DMS 273 (cell line): Measurements from ENCODE around the gene IL13.

Experiments used
- DNase-seq: peaks from one replicate; lab custom pipeline; 2025; ENCODE audit not compliant: unreplicated experiment; lab: John Stamatoyannopoulos, UW

The IL13 gene

DNA sequence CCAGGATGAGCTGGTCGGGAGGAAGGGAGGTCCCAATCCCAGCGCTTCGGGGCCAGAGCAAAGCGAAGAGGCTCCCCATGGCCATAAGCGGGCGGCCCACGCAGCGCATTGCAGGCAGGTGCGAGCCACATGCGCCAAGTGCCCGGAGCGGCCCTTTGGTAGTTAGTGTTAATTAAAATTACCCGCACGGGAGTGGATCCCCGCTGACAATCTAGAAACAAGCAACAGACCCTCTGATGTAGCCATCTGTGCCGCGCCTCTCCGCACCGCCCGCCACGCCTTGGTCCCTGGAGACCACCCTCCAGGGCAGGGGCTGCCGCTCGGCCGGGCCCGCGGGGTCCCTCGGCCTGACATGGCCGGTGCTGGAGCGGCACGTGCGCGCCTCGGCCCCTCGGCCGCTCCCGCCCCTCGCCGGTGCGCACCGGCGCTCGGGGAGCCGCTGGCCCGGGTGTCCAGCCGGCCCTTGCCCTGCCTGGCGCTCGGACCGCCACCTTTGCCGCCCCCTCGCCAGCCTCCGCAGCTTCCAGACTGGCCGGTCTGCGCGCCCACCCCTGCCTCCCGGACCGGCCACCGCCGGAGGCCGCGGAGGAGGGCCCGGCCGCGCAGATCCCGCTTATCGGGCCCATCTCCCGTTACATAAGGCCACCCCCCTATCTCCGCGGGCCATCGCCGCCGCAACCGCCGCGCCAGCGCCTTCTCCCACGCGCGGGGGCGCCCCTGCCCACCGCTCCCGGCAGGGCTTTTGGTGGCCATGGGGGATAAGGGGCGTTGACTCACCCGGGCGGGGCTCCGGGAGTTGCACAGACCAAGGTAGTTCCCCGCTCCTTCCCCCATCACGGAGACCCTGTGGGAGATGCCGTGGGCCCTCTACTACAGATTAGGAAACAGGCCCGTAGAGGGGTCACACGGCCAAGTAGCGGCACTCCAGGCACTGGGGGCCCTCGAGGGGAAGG, 1.9 kb upstream of the IL13 start:
- DNase-seq = peak; percentile 56

DNA sequence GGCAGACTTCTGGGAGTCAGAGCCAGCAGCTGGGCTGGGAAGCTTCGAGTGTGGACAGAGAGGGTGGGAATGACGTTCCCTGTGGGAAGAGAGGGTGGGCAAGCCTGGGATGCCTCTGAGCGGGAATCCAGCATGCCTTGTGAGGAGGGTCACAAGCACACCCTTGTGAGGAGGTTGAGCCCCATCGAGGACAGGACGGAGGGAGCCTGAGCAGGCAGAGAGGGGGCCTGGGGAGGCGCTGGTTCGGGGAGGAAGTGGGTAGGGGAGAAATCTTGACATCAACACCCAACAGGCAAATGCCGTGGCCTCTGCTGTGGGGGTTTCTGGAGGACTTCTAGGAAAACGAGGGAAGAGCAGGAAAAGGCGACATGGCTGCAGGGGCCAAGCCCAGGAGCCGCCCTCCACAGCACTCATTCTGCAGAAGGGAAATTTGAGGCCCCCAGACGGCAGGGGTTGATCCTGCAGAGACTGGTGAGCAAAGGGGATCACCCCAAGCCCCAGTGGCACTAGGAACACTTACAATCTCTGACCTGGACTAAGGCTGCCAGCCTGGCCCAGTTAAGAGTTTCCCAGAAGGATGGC, 1.1 kb upstream of the IL13 start:
- DNase-seq = no peak

DNA sequence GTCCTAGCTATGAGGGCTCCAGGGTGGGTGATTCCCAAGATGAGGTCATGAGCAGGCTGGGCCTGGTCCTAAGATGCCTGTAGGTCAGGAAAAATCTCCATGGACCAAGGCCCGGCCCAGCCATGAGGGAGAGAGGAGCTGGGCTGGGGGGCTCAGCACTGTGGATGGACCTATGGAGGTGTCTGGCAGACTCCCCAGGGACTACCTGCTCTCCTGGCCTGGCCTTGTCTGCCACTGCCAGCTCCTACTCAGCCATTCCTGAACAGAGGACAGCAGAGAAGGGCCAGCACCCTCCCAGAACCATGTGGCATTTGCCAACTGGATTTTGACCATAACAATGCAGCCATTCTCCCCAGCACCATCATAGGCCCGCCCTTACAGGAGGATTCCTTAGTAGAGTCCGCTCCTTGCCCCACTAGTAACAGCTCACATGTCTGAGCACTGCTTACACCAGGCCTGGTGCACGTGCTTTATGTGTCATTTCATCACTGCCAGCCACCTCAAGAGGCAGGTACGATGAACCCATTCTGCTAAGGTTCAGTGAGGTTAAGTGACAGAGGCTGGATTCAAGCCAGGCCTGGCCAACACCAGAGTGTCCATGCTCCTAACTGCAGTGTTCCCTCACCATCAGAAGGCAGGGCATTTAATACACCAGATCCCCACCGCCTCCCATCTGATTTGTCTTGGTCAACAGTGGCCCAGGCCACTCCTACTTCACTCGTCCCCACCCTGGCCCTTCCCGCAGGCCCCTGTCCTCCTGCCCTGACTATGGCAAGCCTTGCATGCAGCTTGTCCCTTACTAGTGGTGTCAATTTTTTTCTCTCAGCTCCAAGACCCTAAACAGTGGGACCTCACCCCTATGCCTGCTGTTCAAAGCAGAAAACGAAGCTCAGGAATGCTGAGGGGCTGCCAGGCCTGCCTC, 669 bp downstream of the IL13 start:
- DNase-seq = no peak

DNA sequence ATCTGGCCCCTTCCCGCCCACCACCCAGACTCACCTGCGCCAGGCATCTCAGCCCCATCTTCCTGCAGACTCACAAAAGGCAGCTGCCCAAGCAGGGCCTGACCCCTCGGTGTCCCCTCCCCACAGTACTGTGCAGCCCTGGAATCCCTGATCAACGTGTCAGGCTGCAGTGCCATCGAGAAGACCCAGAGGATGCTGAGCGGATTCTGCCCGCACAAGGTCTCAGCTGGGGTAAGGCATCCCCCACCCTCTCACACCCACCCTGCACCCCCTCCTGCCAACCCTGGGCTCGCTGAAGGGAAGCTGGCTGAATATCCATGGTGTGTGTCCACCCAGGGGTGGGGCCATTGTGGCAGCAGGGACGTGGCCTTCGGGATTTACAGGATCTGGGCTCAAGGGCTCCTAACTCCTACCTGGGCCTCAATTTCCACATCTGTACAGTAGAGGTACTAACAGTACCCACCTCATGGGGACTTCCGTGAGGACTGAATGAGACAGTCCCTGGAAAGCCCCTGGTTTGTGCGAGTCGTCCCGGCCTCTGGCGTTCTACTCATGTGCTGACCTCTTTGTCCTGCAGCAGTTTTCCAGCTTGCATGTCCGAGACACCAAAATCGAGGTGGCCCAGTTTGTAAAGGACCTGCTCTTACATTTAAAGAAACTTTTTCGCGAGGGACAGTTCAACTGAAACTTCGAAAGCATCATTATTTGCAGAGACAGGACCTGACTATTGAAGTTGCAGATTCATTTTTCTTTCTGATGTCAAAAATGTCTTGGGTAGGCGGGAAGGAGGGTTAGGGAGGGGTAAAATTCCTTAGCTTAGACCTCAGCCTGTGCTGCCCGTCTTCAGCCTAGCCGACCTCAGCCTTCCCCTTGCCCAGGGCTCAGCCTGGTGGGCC, 1.9 kb downstream of the IL13 start:
- no peak for DNase-seq

DNA sequence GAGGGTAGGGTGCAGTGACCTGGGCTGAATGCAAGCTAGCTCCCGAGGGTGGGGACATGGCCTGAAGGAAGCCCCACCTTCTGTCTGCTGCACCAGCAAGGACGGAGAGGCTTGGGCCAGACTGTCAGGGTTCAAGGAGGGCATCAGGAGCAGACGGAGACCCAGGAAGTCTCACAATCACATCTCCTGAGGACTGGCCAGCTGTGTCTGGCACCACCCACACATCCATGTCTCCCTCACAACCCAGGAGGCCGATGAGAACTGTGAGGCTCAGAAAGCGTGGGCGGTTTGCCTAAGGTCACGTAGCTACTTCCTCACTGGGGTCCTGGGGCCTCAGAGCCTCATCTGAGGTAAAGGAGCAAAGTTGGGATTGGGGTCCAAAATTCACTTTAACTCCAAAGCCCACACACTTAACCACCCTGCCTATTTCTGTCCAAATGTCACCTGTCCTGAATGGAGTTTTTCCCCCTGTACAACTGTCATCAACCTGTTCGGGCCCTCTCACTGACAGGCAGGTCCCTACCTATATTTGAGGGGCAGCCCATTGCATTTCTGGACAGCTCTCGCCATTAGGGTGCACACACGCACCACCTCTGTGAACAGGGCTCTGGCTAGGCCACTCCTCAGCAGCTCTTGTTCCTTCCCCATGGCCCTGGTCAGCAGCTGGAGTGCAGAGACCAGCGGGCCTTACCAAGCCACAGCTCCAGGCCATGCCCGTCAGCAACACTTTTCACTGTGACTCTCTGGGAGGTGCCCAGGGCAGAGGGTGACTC, 3.4 kb downstream of the IL13 start:
- DNase-seq = no peak

DNA sequence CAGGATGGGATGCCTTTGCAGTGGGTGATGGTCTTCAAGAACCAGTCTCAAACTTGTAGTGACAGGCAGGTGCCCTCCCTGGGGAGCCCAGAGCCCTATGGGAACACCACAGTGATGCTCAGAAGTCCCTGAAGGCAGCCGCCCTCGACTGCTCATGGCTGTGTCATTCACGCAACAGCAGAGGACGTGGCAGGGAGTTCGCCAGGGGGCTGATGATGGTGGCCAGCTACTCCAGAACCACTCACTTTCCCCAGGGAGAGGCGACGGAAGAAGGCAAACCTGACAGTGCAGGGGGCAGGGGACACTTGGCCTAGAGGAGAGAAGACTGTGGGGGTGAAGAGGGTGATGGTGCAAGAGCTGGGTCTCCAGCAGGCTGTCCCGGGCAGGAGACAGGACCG, 4.0 kb downstream of the IL13 start:
- no peak for DNase-seq

DNA sequence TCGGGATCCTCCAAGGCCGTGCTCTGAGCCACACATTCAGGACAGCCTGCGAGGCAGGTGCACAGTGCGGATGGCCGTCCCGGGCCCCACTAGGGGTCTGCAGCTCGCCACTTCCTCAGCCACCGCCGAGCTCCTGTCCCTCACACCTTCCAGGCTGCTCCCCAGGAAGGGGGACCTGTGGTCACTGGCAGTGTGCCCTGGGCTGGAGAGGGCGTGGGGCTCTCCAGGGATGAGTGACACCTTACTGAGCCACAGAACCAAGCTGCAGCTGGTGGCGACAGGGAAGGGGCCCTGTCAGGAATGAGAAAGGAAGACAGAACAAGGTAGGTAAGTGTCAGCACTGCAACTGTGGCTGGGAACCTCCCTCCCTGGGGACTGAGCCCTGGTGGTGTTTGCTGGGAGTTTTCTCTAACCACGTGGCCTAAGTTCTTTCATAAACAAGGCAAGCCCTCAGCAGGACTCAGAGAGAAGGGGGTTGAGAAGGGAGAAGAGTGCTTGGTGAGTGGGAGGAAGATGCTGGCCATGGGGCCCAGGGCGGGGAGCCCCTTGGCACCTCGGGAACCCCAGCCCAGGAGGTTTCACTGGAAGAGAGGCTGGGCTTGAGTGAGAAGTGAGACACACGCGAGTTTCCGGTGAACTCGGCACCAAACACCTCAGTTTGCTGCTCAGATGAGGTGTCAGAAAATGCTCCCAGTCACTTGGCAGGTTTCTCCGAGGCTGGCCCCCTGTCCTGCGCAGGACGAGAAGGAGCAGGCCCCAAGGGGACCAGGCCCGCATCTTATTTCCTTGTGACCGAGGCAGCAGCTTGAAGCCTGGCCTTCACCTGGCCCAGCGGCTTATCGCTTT, 5.2 kb downstream of the IL13 start:
- DNase-seq = peak; percentile 21

DNA sequence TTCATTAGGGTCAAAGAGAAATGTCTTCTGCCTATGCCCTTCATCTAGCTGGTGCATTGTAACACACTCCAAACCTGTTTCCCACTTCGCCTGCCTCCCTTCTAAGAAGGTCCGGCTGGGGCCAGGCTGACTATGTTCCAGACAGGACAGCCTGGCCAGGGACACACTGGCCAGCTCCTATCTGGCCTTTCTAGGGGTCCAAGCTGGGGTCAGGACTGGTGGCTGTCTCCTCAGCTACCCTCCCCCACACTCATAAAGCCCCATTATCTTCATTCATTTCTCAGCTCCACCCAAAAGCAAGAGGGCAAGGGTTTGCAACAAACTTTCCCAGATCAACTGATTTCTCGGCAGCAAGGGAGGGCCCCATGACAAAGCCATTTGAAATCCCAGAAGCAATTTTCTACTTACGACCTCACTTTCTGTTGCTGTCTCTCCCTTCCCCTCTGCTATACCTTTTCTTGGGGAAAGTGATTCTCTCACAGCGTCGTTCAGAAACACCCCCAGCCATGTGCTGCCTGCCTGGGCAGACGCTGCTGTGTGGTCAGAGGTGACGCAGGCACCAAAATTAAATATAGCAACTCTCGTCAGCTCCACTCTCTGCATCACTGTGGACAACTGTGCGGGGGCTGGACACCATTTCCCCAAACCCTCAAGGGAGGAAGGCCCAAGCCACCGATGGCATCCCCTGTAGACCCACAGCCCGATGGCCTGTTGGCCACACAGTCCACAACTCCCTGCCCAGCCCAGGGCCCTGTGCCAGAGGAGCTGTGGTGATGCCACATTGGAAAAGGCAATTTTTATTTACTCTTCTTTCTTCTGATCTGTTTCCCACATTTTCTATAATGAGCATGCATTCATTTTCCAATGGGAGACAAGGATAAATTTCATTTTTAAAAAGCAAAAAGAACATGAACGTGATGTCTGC, 6.1 kb downstream of the IL13 start:
- DNase-seq = no peak

DNA sequence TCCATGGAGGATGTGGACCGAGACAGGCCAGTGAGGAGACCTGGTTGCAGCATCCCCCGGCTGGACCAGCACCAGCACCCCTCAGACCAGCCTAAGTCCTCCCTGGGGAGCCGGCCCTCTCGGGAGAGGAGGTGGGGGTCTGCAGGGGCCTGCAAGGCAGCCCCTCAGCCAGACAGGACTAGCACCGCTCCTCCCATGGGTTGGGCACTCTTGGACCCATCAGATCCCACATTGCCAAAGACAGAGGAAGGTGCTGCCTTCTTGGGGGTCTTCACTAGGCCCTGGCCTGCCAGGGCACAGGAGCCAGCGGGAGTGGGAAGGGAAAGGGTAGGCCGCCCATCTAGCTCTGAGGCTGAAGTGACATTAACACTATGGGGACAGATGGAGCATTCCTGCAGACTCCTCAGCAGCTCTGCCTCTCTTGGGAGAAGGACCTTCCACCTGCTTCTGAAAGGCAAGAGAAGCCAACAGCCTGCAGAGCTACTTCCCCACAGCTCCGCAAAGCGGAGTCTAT, 6.8 kb downstream of the IL13 start:
- DNase-seq = no peak

DNA sequence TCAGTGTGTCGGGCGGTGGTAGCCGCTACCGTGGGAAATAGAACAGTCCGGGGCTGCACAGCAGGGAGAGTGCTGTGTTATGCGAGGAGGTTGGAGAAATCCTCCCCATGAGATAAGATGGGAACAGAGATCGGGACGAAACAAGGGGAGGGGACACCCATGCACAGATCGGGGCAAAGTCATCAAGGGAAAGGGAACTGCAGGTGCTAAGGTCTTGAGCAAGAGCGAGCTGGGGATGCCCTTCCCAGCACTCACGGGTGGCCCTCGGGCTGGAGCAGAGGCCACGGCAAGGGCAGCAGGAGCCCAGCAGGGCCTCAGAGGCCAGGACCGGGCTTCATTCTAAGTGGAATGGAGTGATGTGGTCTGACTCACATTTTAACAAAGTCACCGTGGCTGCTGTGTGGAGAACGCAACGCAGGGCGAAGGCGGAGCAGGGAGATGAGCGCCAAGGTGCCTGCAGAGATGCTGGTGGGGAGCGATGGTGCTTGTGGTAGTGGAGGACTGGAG, 7.7 kb downstream of the IL13 start:
- DNase-seq = no peak

DNA sequence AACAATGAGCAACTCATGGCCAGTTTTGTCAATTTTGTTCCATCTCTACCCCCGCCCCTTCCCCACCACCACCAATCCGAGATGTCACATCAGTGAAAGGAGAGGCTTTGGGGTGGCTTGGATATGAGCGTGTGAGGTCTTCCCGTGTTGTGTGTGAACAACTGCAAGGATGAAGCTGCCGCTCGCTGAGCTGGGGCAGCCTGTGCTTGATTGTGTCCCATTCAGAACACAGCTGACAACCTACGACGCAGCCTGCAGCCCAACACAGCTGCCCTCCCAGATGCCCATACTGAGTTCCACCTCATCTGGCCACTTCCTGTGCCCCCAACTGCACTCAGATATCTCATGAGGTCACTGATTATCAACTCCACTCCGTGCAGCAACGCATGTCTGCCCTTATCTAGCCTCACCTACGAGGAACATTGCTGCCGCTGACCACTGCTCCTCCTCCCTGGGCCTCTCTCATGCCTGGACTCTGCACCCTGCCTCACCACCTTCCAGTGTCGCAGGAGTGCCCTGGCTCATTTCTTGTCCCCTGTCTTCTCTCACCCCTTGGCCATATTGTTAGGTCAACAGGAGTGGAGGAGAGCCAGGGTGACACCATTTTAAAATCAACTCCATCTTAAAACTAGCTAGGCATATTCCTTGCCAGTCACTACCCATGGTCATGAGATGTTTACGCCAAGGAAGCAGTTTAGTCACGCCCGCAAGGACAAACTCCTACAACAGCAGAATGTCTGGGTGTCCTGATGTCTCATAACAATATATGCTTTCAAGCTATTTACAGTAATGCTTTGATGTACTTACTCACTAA, 8.5 kb downstream of the IL13 start:
- DNase-seq = no peak

DNA sequence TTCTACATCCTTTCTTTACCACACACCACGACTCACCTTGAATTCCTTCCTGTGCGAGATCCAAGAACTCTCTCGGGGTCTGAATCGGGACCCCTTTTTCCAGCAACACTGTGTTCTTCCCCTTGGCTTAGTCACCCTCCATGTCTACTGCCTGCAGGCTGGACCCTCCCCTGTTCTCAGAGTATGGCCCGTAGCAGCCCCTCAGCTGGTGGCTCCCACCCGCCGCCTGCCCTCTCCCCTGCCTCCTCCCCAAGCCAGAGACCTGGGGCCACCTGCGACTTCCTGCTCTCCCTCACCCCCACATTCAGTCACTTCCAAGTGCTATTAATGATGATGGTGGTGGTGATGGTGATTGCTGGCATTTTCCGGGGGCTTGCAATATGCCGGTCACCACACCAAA, 9.3 kb downstream of the IL13 start:
- no peak for DNase-seq

DNA sequence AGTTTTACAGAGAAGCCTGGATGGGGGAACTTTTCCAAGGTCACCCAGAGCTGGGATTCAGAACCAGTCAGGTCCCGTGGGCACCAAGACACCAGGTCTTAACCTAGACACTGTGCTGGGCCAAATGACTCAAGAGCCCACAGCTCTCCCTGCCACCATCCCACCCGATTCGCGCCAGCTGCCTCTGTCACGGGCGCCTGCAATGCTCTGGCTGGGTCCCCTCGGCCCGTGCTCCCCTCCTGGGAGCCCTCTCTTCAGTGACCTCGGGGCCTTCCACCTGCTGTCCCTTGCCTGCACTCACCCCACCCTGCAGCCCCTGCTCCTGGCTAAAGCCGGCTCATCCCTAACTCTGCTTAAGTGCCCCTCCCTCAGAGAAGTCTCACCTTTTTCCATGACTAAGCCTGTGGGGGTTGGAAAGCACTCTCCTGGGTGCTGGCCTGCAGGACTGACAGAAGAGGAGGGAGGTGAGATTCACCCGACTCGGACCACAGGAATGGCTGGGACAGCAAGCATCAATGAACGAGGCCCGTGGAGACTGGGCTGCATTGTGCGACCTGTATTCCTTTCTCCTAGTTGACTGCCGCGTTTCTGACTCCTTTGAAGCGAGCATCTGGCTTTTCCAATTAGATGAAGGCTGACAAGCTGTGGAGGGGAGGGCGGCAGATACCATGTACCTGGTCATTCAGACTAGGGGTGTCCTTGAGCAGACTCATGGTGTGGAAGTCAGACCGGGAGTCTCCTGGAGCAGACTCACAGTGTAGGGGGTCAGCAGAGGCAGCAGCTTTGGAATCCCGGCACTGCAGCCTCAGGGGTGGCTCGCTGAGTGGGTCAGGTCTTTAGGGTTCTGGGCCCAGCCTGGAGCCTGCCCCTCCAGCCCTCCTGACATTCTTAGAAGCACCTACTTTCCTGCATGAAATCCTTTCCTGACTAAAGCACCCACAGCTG, 10.1 kb downstream of the IL13 start:
- no peak for DNase-seq

DNA sequence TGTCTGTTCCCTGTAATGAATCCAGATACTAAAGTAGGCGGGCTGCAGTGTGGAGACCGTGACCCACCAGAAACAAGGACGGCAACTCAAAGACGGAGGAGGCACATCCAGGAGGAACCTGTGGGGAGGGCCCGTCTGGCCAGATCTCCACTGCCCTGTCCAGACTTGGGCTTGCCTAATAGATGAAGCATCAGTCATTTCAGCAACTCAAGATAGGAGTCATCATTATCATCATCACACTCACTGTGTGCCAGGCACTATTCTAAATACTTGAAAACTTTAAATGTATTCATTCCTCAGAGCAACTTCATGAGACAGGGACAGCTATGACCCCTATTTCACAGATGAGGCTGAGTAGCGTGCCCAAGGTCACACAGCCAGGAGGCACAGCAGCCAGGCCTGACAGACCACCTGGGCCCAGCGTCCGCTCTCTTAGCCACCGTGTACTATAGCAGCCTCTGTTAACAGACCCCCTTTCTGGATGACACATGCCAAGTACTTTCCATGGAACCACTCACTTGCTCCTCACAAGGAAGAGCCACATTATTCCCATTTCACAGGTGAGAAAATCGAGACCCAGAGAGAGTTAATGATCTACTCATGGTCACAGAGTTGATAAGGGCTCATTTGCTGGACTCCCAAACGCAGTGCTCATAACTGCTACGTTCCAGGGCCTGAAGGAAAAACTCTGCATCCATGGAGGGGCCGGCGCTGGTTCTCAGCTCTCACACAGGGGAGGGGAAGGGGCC, 10.9 kb downstream of the IL13 start:
- no peak for DNase-seq

DNA sequence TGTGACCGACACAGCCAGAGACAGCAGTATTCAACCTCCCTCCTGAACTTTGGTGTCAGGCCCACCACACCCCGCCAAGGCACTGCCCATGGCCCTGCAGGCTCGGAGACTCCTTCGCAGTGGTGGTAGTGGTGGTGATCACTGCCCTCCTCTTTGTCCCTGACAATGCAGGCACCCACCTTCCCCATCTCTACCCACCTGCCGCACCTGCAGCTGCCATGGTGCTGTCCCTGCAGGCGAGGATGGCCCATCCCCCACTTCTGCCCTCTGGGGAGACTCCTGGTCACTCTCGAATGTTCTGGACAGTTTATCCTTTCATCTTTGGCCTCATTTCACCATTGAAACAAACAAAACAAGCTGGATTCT, 11.5 kb downstream of the IL13 start:
- no peak for DNase-seq
